ENCODE measurements around the gene ARMC7.
"Not testable (repeated sequence)": the region's sequence is repeated elsewhere in the genome, so short reads cannot be mapped to it uniquely, and the experiment has no call there.

Gene ARMC7

GRCh38 chr17:75144816-75145512 lies 35.2 kb downstream of the ARMC7 start:
- H3K9me3 Mint-ChIP-seq = no peaks in the 10 kb centered on the region
- no peak overlapping the region for H3K4me3 Mint-ChIP-seq
- peak overlapping the region; percentile 48 for H3K27ac Mint-ChIP-seq
- no peaks in the 10 kb centered on the region for H3K27me3 Mint-ChIP-seq
- ATAC-seq = no peak
- peaks cover 59% of the 10 kb centered on the region for H3K36me3 Mint-ChIP-seq
- peaks cover 42% of the 10 kb centered on the region for H3K4me1 Mint-ChIP-seq

GRCh38 chr17:75146592-75146991 lies 36.8 kb downstream of the ARMC7 start:
- H3K27ac Mint-ChIP-seq = peak overlapping the region; percentile 71
- H3K9me3 Mint-ChIP-seq = no peaks in the 10 kb centered on the region
- peaks cover 52% of the 10 kb centered on the region for H3K36me3 Mint-ChIP-seq
- peaks cover 30% of the 10 kb centered on the region for H3K4me1 Mint-ChIP-seq
- ATAC-seq = no peak
- H3K27me3 Mint-ChIP-seq = no peaks in the 10 kb centered on the region
- H3K4me3 Mint-ChIP-seq = no peak overlapping the region

GRCh38 chr17:75147878-75148546 lies 38.2 kb downstream of the ARMC7 start:
- H3K4me1 Mint-ChIP-seq = peaks cover 37% of the 10 kb centered on the region
- H3K36me3 Mint-ChIP-seq = peaks cover 49% of the 10 kb centered on the region
- peak overlapping the region; percentile 71 for H3K27ac Mint-ChIP-seq
- peak; percentile 39 for ATAC-seq
- no peaks in the 10 kb centered on the region for H3K27me3 Mint-ChIP-seq
- no peaks in the 10 kb centered on the region for H3K9me3 Mint-ChIP-seq
- no peak overlapping the region for H3K4me3 Mint-ChIP-seq

GRCh38 chr17:75151930-75152329 lies 42.2 kb downstream of the ARMC7 start:
- no peak for ATAC-seq
- no peaks in the 10 kb centered on the region for H3K9me3 Mint-ChIP-seq
- no peak overlapping the region for H3K4me3 Mint-ChIP-seq
- H3K27ac Mint-ChIP-seq = no peak overlapping the region
- H3K27me3 Mint-ChIP-seq = no peaks in the 10 kb centered on the region
- H3K36me3 Mint-ChIP-seq = peaks cover 20% of the 10 kb centered on the region
- H3K4me1 Mint-ChIP-seq = peaks cover 58% of the 10 kb centered on the region

GRCh38 chr17:75152523-75152921 lies 42.8 kb downstream of the ARMC7 start:
- Mint-ChIP-seq H3K27ac (peak overlapping the region; percentile 88), H3K27me3 (no peaks in the 10 kb centered on the region), H3K4me3 (peak overlapping the region; percentile 97), H3K4me1 (peaks cover 52% of the 10 kb centered on the region), H3K9me3 (no peaks in the 10 kb centered on the region), H3K36me3 (peaks cover 14% of the 10 kb centered on the region)
- no peak for ATAC-seq

GRCh38 chr17:75152922-75153779 lies 43.4 kb downstream of the ARMC7 start:
- no peak for ATAC-seq
- Mint-ChIP-seq H3K9me3 (no peaks in the 10 kb centered on the region), H3K36me3 (peaks cover 8% of the 10 kb centered on the region), H3K4me1 (peaks cover 47% of the 10 kb centered on the region), H3K27ac (peak overlapping the region; percentile 88), H3K27me3 (no peaks in the 10 kb centered on the region), H3K4me3 (peak overlapping the region; percentile 97)

GRCh38 chr17:75153780-75154194 lies 44.0 kb downstream of the ARMC7 start:
- Mint-ChIP-seq H3K4me3 (peak overlapping the region; percentile 97), H3K36me3 (peaks cover 1% of the 10 kb centered on the region), H3K4me1 (peaks cover 41% of the 10 kb centered on the region), H3K27me3 (no peaks in the 10 kb centered on the region), H3K27ac (peak overlapping the region; percentile 88), H3K9me3 (no peaks in the 10 kb centered on the region)
- ATAC-seq = peak; percentile 21

- no peaks in the 10 kb centered on the region for H3K9me3 Mint-ChIP-seq
- peak within 1 kb of the TSS; percentile 97 for H3K4me3 Mint-ChIP-seq
- H3K27ac Mint-ChIP-seq = peak within 1 kb of the TSS; percentile 88
- no peaks in the 10 kb centered on the region for H3K36me3 Mint-ChIP-seq
- no peaks in the 10 kb centered on the region for H3K27me3 Mint-ChIP-seq
- peak; percentile 99 for ATAC-seq
- H3K4me1 Mint-ChIP-seq = peaks cover 40% of the 10 kb centered on the region
Observed at GRCh38 chr17:75154195-75155106, 44.7 kb downstream of the ARMC7 start, which contains the start of gene JPT1. Gene JPT1 (minus strand): TSS chr17:75154512. CDS start chr17:75154397, 115 bp downstream.

- no peaks in the 10 kb centered on the region for H3K9me3 Mint-ChIP-seq
- ATAC-seq = no peak
- H3K27me3 Mint-ChIP-seq = no peaks in the 10 kb centered on the region
- peaks cover 34% of the 10 kb centered on the region for H3K4me1 Mint-ChIP-seq
- H3K4me3 Mint-ChIP-seq = no peak overlapping the region
- peak overlapping the region; percentile 27 for H3K27ac Mint-ChIP-seq
- H3K36me3 Mint-ChIP-seq = peaks cover 2% of the 10 kb centered on the region
Observed at GRCh38 chr17:75155191-75155601, 45.4 kb downstream of the ARMC7 start.

- not testable (repeated sequence) for H3K27me3 Mint-ChIP-seq, H3K36me3 Mint-ChIP-seq, H3K4me3 Mint-ChIP-seq, ATAC-seq, H3K27ac Mint-ChIP-seq, H3K9me3 Mint-ChIP-seq
- peaks cover 19% of the 10 kb centered on the region for H3K4me1 Mint-ChIP-seq
Observed at GRCh38 chr17:75158480-75158879, 48.7 kb downstream of the ARMC7 start.

GRCh38 chr17:75159196-75160031 lies 49.6 kb downstream of the ARMC7 start:
- Mint-ChIP-seq H3K4me3 (no peak overlapping the region), H3K4me1 (peaks cover 12% of the 10 kb centered on the region)
- ATAC-seq = no peak

GRCh38 chr17:75160211-75160610 lies 50.4 kb downstream of the ARMC7 start:
- peaks cover 7% of the 10 kb centered on the region for H3K36me3 Mint-ChIP-seq
- no peak overlapping the region for H3K27ac Mint-ChIP-seq
- H3K4me1 Mint-ChIP-seq = peaks cover 4% of the 10 kb centered on the region
- no peak overlapping the region for H3K4me3 Mint-ChIP-seq
- ATAC-seq = no peak
- no peaks in the 10 kb centered on the region for H3K9me3 Mint-ChIP-seq
- no peaks in the 10 kb centered on the region for H3K27me3 Mint-ChIP-seq

More at GRCh38 chr17:75159196-75160031, 49.6 kb downstream of the ARMC7 start:
- Mint-ChIP-seq H3K27ac (no peak overlapping the region), H3K36me3 (peaks cover 5% of the 10 kb centered on the region), H3K27me3 (no peaks in the 10 kb centered on the region), H3K9me3 (no peaks in the 10 kb centered on the region)

GRCh38 chr17:75163074-75163473 lies 53.3 kb downstream of the ARMC7 start:
- no peak overlapping the region for H3K27ac Mint-ChIP-seq
- H3K4me3 Mint-ChIP-seq = no peak overlapping the region
- no peaks in the 10 kb centered on the region for H3K27me3 Mint-ChIP-seq
- H3K36me3 Mint-ChIP-seq = peaks cover 14% of the 10 kb centered on the region
- no peak for ATAC-seq
- H3K9me3 Mint-ChIP-seq = no peaks in the 10 kb centered on the region
- H3K4me1 Mint-ChIP-seq = no peaks in the 10 kb centered on the region

GRCh38 chr17:75164606-75165005 lies 54.8 kb downstream of the ARMC7 start:
- H3K9me3 Mint-ChIP-seq, H3K4me1 Mint-ChIP-seq, H3K27ac Mint-ChIP-seq, H3K4me3 Mint-ChIP-seq, ATAC-seq, H3K27me3 Mint-ChIP-seq: not testable (repeated sequence)
- peaks cover 14% of the 10 kb centered on the region for H3K36me3 Mint-ChIP-seq

Data from stimulated activated memory B cell treated with anti-CD40 and anti-IgM and Interleukin-4, amounts not matched to agents 10 μg/mL and 1 μg/mL and 100 μg/mL, for 72 hours (primary cell).